Measurements from ENCODE around the gene BIRC3.
"Not testable (repeated sequence)": the region's sequence is repeated elsewhere in the genome, so short reads cannot be mapped to it uniquely, and the experiment has no call there.

The BIRC3 gene

DNA sequence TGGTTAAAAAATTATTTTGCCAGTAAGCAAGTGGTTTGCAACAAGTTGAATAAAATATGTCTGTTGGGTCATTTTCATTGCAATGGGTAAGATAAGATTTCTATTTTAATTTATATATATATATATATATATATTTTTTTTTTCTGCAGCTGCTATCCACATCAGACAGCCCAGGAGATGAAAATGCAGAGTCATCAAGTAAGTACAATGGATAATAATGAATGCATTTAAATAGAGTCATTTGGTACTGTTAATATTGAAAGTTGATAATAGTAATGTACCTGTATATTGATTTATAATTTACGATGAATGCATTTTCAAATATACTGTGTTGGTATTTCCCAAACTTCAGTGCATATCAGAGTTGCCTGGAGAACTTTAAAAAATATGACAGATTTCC lies 11.5 kb downstream of the BIRC3 start:
- DNase-seq (ENCODE audit: low spot score) = no peak

- DNase-seq (ENCODE audit: low spot score) = no peak
Measured at GRCh38 chr11:102330231-102330630, 12.9 kb downstream of the BIRC3 start.

DNA sequence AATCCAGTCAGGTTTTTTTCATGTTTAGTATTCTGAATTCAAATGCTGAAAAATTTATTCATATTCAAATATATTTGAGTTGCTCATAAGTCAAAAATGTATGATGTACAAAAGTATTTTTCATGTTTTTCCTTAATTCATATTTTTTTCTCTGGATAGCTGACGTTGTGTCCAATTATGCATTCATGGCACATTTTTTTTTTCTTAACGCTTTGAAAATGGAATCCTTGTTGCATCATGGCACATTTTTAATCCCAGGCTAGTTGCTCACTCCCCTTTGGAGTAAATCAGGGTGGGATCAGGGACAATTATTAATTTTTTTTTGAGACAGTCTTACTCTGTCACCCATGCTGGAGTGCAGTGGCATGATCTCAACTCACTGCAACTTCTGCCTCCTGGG lies 14.1 kb downstream of the BIRC3 start:
- no peak for DNase-seq (ENCODE audit: low spot score)

GRCh38 chr11:102332611-102332994 lies 15.3 kb downstream of the BIRC3 start:
- no peak for DNase-seq (ENCODE audit: low spot score)

DNA sequence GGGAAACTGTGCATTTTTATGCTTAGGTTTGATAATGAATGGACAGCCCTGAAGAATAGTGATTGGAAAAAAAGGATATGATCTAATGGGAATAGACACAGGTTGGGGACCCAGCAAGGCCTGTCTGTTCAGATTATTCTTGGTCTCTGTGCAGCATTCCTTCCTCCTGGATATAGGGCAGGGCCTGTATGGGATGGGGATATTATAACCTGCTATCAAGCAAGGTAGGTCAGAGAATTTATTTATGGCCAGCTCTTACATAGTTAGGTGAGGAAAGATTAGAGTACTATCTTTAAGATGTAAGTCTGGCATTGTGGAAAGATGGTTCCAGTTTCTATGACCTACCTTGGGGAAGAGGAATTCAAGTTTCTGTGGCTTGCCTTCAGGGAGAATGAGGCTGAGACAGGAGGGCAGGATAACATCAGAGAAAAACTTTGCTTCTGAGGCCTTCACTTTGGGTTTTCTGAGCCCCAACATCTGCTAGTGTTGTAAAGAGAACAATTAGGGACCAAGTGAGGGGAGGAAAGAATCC lies 21.3 kb downstream of the BIRC3 start:
- DNase-seq (ENCODE audit: low spot score) = no peak

GRCh38 chr11:102341311-102341710 lies 24.0 kb downstream of the BIRC3 start:
- DNase-seq (ENCODE audit: low spot score) = not testable (repeated sequence)

DNA sequence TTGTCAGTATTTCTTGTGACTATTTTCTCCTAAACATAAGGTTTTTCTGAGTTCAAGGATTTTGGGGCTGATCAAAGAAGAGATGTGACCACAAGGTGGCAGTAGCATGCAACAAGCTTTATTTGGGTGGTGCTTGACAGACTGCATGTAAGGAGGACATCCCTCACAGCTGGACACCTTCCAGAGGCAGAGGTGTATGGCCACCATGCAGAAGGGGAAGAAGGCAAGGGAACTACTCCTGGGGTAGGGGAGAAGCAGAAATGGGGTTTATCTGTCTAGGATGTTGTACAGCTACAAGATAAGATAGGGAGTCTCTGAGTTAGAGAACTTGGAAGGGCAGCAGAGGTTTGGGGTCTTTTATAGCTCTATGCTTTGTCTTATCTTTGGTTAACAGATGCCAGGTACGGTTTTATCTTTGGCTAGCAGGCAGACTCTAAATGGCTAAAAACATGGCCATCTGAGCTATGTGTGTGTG lies 24.6 kb downstream of the BIRC3 start:
- DNase-seq (ENCODE audit: low spot score) = peak; percentile 76

DNA sequence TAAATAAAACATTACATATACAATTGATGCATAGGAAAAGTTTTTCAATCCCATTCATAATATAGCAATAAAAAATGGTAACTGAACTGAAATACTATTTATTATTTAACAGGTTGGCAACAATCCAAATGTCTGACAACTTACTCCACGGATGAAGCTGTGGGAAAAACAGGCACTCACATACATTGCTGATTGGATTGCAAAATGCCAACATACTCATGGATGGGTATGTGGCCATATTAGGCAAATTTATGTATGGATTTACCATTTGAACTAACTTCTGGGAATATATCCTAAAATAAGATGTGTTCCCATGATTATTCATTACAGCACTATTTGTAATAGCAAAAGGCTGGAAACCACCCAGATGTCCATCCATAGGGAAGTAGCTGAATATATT lies 26.5 kb downstream of the BIRC3 start:
- no peak for DNase-seq (ENCODE audit: low spot score)

GRCh38 chr11:102345904-102346303 lies 28.6 kb downstream of the BIRC3 start:
- DNase-seq (ENCODE audit: low spot score) = no peak

GRCh38 chr11:102346456-102346747 lies 29.1 kb downstream of the BIRC3 start:
- DNase-seq (ENCODE audit: low spot score) = no peak

DNA sequence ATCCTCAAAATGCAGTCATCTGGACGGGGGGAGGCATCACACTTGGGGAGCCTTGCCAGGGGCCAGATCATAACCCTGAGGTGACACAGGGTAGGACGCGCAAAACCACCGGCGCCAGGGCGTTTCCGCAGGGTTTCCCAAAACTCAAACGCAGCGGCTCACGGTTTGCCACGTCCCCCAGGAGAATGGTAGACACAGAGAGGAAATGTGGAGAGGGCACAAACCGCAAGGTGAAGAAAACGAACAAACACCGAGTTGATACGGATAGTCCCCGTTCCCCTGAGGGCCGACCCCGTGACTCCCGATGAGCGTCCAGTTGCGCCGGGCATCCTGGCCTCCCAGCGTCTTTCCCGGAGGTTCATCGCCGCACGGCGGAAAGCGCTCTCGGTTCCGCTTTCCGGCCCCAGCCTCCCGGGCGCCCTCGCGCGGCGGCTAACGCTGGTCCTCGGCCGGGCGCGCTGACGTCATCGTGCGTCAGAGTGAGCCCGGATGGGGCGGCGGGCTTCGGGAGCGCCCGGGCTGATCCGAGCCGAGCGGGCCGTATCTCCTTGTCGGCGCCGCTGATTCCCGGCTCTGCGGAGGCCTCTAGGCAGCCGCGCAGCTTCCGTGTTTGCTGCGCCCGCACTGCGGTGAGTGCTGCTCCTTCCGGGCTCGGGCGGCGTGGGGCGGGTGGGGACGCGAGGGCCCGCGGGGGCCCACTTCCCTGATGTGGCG lies 29.6 kb downstream of the BIRC3 start, which contains the start of gene BIRC2:
Gene BIRC2, plus strand, starts transcription at position 467 of the 714 bp plus-strand sequence. CDS start 2,641 bp downstream, outside the sequence.
- DNase-seq (ENCODE audit: low spot score) = peak; percentile 90

DNA sequence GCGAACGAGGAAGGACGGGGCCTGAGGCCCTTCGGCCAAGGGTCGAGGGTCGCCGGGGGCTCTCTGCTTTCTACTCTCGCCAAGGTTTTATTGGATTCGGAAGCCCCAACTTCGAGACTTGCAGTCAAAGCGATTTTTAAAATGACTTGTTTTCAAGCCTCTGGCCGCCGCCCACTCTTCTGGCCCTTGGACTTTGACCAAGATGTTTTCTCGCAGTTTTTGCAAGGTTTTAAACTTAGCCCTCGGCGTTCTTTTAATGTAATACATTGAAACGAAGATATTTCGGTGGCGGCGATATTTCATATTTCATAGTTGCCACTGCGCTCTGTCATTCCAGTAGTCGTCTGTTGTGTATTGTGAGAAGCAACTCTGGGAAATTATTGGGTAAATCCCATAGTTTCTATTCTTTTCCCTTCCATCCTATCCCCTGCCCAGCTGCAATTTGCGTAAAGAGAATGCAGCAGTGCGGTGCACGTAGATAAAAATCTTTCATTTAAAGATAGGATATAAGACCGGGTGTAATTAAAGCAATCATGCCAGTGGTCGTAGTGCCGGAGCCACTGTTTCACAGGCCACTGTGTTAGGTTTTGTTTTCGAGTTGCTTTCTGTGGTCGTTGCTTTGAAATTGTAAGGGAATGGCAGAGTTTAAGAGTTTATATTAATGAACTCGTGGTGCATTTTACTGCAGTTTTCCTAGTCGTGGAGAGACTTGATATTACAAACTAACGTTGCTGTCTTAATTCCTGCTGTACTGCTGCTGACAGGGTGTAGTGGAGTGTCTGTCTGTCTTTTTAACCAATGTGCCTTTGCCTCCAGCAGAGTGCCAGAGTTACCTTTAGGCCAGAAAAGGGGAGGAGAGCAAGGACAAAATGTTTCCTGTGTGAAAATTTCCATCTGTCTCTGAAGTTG lies 30.4 kb downstream of the BIRC3 start:
- peak; percentile 29 for DNase-seq (ENCODE audit: low spot score)

DNA sequence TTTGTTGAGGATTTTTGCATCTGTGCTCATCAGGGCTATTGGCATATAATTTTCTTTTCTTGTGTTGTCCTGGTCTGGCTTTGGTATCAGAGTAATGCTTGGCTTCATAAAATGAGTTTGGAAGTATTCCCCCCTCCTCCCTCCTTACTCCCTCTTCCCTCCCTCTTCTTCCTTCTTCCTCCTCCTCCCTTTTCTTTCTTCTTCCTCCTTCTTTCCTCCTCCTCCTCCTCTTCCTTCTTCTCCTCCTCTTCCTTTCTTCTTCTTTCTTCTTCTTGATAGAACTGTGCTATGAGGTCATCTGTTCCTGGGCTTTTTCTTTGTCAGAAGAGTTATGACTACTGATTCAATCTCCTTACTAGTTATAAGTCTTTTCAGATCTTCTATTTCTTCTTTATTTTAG lies 39.8 kb downstream of the BIRC3 start:
- no peak for DNase-seq (ENCODE audit: low spot score)

GRCh38 chr11:102359372-102359771 lies 42.1 kb downstream of the BIRC3 start:
- DNase-seq (ENCODE audit: low spot score) = no peak

DNA sequence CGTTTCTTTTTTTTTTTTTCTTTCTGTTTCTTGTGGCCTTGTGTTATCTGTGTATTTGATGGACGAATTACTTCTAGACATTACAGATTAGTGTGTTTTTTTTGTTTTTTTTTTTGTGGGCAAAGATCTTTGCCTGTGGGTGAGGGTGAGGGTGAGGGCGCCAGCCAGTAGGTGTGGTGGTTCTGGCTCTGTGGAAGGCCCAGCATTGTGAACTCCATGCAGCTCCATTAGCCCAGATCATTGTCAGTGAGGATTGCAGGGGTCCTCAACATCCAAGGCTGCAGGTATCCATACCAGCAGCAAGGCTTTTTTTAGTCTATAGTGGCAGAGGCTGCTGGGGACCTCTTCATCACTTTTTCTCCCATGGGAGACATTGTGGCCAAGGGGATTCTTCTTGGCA lies 43.4 kb downstream of the BIRC3 start:
- peak; percentile 25 for DNase-seq (ENCODE audit: low spot score)

- peak; percentile 67 for DNase-seq (ENCODE audit: low spot score)
Measured at GRCh38 chr11:102361086-102362031, 44.1 kb downstream of the BIRC3 start.

- DNase-seq (ENCODE audit: low spot score) = no peak
Measured at GRCh38 chr11:102364991-102365390, 47.7 kb downstream of the BIRC3 start.

DNA sequence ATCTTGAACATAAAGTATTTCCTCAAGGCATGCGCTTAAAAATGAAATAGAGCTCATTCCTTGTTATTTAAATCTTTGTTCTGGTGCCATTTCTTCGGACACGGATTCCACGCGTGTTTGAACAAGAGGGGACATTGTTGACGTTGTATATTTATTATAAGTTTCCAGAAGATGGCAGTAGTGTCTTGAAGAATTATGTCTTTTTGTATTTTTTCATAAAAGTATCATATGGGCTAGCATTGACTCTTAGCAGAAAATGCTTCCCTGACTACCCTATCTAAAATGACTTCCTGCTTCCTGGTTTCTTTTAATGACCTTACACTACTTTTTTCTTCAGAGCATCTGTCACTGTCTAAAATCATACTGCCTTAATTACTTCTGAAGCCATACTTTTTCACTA lies 50.1 kb downstream of the BIRC3 start:
- peak; percentile 33 for DNase-seq (ENCODE audit: low spot score)

DNA sequence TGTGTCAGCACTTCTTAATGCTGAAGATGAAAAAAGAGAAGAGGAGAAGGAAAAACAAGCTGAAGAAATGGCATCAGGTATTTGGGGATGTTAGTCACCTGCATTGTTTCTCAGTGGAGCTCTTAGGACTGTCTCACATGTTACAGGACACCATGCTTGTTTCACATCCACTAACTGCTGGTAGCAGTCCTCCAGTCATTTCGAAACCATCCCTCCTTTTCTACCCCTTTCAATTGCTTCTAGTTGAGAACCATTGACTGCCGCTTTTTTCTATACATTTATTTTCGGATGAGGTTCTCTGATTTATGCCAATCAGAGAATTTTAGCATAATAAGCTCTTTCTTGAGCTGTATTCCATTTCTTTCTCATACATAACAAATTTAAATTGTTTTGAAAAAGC lies 51.2 kb downstream of the BIRC3 start:
- no peak for DNase-seq (ENCODE audit: low spot score)

DNA sequence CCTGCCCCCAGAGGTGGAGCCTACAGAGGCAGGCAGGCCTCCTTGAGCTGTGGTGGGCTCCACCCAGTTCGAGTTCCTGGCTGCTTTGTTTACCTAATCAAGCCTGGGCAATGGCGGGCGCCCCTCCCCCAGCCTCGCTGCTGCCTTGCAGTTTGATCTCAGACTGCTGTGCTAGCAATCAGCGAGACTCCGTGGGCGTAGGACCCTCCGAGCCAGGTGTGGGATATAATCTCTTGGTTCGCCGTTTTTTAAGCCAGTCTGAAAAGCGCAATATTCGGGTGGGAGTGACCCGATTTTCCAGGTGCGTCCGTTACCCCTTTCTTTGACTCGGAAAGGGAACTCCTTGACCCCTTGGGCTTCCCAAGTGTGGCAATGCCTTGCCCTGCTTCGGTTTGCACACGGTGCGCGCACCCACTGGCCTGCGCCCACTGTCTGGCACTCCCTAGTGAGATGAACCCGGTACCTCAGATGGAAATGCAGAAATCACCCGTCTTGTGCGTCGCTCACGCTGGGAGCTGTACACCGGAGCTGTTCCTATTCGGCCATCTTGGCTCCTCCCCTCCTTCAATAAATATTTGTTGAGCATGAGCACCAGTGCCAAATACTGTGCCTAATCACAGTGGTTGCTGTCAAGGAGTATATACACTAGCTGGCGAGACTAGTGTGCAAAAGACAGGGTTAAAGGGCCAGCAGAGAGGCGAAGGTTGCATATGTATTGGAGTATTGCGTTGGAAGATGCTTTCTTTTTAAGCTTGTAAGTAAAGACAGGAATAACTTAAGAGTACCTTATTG lies 57.5 kb downstream of the BIRC3 start:
- not testable (repeated sequence) for DNase-seq (ENCODE audit: low spot score)
